Glutamatergic neuron (in vitro differentiated cells): ENCODE results near the gene CAMK2A. TPM values are rescaled to one million over a fixed set of nuclear protein-coding genes. Genes with fewer than 3 reads are reported as not detected.

Experiments used
- DNase-seq: peaks from one replicate; pipeline ENCODE4 v3.0.0; 2022
- H3K27ac Mint-ChIP-seq: one replicate; pipeline ENCODE4 v1.8.0; 2020; ENCODE audit warnings: mild to moderate bottlenecking, mixed read lengths, inconsistent platforms; ENCODE audit not compliant: unreplicated experiment
- H3K27me3 Mint-ChIP-seq: one replicate; pipeline ENCODE4 v1.8.0; 2020; ENCODE audit warnings: mild to moderate bottlenecking, moderate library complexity, mixed read lengths, inconsistent platforms; ENCODE audit not compliant: unreplicated experiment
- H3K36me3 Mint-ChIP-seq: one replicate; pipeline ENCODE4 v1.8.0; 2020; ENCODE audit warnings: mild to moderate bottlenecking, mixed read lengths, inconsistent platforms; ENCODE audit not compliant: unreplicated experiment
- H3K4me1 Mint-ChIP-seq: one replicate; pipeline ENCODE4 v1.8.0; 2020; ENCODE audit warnings: mild to moderate bottlenecking, low read depth, mixed read lengths, inconsistent platforms; ENCODE audit not compliant: unreplicated experiment
- H3K4me3 Mint-ChIP-seq: one replicate; pipeline ENCODE4 v1.8.0; 2020; ENCODE audit warnings: mild to moderate bottlenecking, mixed read lengths, inconsistent platforms; ENCODE audit not compliant: unreplicated experiment
- H3K9me3 Mint-ChIP-seq: one replicate; pipeline ENCODE4 v1.8.0; 2020; ENCODE audit warnings: mild to moderate bottlenecking, moderate library complexity, mixed read lengths, inconsistent platforms; ENCODE audit not compliant: unreplicated experiment
- total RNA-seq: library from RNA; stranded (reverse); fragmentation: NEBNext Ultra II Directional; extraction: Animal tissue kit (Norgen Biotek cat#: 25700); gene quantifications from one replicate; pipeline ENCODE4 v1.2.1, GENCODE V29; 2021; ENCODE audit not compliant: unreplicated experiment
- TF ChIP-seq, protein P1 (sequence below): fragments of 200-600 bp; sonication (generic); IDR thresholded peaks from one replicate; pipeline ENCODE4 v1.5.0; 2021; ENCODE audit not compliant: partially characterized antibody, unreplicated experiment

CAMK2A gene
- total RNA-seq, 1 donor from 2014 or later: 1.1 TPM

DNA sequence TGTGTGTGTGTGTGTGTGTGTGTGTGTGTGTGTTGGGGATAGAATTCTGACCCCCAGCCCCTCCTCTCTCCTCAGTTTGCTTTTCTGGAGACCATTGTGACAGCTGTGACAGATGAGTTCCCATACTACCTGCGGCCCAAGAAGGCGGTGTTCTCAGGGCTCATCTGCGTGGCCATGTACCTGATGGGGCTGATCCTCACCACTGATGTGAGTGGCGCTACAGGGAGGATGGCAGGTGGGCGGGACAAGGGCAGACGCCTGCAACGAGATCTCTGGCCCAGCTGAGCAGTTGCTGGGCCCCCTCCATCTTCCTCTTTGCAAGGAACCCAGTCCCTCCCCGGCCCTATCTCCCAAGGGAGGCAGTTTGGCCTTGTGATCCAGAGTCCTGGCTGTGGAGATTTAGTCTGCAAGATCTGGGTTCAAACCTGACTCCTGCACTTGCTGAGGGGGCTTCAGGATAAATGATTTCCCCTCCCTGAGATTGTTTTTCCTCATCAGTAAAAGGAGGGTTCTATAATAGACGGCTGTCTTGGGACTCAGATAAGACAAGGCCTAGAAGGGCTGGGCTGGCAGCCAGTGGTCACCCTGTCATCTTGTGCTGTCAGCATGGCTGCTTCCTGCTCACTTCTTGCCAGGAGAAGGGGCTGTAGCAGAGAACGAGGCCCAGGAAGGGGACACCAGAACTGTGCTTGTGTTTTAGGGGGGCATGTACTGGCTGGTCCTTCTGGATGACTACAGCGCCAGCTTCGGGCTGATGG lies 85.6 kb downstream of the CAMK2A start:
- no peak overlapping the region for H3K27ac Mint-ChIP-seq
- H3K9me3 Mint-ChIP-seq: peaks cover 5% of the 10 kb centered on the region
- no peak overlapping the region for H3K4me3 Mint-ChIP-seq

DNA sequence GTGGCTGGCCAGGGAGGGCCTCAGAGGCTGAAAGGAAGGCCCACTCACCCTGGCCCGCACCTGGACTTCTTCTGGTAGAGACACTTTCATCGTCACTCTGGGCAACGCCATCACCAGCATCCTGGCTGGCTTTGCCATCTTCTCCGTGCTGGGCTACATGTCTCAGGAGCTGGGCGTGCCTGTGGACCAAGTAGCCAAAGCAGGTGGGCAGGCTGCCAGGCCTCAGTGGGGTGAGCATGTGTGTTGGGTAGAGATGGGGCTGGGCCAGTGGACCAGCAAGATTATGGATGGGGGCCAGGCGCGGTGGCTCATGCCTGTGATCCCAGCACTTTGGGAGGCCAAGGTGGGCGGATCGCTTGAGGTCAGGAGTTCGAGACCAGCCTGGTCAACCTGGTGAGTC lies 87.1 kb downstream of the CAMK2A start:
- no peak overlapping the region for H3K27ac Mint-ChIP-seq

More for the DNA sequence above, 85.6 kb downstream of the CAMK2A start:
- TF ChIP-seq, protein P1, sequence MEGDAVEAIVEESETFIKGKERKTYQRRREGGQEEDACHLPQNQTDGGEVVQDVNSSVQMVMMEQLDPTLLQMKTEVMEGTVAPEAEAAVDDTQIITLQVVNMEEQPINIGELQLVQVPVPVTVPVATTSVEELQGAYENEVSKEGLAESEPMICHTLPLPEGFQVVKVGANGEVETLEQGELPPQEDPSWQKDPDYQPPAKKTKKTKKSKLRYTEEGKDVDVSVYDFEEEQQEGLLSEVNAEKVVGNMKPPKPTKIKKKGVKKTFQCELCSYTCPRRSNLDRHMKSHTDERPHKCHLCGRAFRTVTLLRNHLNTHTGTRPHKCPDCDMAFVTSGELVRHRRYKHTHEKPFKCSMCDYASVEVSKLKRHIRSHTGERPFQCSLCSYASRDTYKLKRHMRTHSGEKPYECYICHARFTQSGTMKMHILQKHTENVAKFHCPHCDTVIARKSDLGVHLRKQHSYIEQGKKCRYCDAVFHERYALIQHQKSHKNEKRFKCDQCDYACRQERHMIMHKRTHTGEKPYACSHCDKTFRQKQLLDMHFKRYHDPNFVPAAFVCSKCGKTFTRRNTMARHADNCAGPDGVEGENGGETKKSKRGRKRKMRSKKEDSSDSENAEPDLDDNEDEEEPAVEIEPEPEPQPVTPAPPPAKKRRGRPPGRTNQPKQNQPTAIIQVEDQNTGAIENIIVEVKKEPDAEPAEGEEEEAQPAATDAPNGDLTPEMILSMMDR: no peak
- no peaks in the 10 kb centered on the region for H3K36me3 Mint-ChIP-seq
- H3K27me3 Mint-ChIP-seq: peaks cover 7% of the 10 kb centered on the region
- DNase-seq: no peak
- no peaks in the 10 kb centered on the region for H3K4me1 Mint-ChIP-seq

DNA sequence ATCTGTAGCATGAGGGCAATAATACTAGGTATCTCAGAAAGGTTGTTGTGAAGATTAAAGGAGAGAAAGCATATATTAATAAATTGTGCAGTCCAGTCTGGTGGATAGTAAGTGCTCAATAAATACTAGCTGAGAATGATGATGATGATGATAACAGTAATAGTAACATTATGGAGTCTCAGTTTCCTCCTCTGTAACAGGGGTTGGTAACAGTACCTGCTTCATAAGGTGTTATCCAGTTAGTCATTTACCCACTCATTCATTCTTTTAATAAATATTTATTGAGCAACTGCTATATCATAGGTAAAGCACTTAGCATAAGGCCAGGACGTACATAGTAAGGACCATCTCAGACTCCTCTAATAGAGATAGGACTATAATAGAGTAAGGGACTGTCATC lies 92.1 kb downstream of the CAMK2A start:
- TF ChIP-seq, protein P1: no peak
- Mint-ChIP-seq H3K4me1 (peaks cover 3% of the 10 kb centered on the region), H3K4me3 (no peak overlapping the region), H3K36me3 (peaks cover 9% of the 10 kb centered on the region), H3K27ac (no peak overlapping the region), H3K27me3 (peaks cover 10% of the 10 kb centered on the region), H3K9me3 (peaks cover 7% of the 10 kb centered on the region)
- no peak for DNase-seq

More for the DNA sequence above, 87.1 kb downstream of the CAMK2A start:
- peaks cover 3% of the 10 kb centered on the region for H3K9me3 Mint-ChIP-seq
- H3K36me3 Mint-ChIP-seq: no peaks in the 10 kb centered on the region
- no peak overlapping the region for H3K4me3 Mint-ChIP-seq
- no peaks in the 10 kb centered on the region for H3K4me1 Mint-ChIP-seq
- TF ChIP-seq, protein P1: no peak
- peaks cover 4% of the 10 kb centered on the region for H3K27me3 Mint-ChIP-seq
- DNase-seq: no peak

DNA sequence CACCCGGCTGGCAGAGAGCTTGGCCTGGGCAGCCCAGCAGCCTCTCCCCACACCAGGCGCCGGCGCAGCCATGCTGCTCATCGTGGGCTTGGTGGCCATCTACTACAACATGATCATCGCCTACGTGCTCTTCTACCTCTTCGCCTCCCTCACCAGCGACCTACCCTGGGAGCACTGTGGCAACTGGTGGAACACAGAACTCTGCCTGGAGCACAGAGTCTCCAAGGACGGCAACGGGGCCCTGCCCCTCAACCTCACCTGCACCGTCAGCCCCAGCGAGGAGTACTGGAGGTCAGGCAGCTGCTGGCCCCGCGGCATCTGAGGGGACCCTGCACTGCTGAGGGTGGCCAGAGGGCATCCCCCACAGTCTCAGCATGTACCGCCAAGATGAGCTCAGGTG lies 92.6 kb downstream of the CAMK2A start:
- Mint-ChIP-seq H3K27me3 (peaks cover 12% of the 10 kb centered on the region), H3K9me3 (peaks cover 7% of the 10 kb centered on the region), H3K4me3 (no peak overlapping the region), H3K36me3 (peaks cover 9% of the 10 kb centered on the region), H3K27ac (no peak overlapping the region), H3K4me1 (peaks cover 3% of the 10 kb centered on the region)
- TF ChIP-seq, protein P1: no peak
- no peak for DNase-seq

DNA sequence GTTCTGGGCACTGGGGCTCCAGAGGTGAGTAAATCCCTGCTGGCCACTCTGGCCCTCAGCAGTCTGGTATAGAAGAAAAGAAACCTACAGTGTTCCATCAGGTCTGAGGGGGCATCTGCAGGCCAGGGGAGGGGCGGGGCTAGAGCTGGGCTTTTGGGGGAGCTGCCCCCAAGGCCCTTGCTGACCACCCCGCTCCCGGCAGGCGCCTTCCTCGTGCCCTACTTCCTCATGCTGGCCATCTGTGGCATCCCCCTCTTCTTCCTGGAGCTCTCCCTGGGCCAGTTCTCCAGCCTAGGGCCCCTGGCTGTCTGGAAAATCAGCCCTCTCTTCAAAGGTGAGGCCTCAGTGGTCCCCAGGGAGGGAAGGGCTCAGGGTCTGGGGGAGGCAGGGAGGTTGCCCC lies 93.1 kb downstream of the CAMK2A start:
- H3K9me3 Mint-ChIP-seq: peaks cover 7% of the 10 kb centered on the region
- peaks cover 17% of the 10 kb centered on the region for H3K27me3 Mint-ChIP-seq
- peaks cover 3% of the 10 kb centered on the region for H3K4me1 Mint-ChIP-seq
- TF ChIP-seq, protein P1: no peak
- no peak overlapping the region for H3K4me3 Mint-ChIP-seq
- no peak overlapping the region for H3K27ac Mint-ChIP-seq
- no peak for DNase-seq
- H3K36me3 Mint-ChIP-seq: peaks cover 9% of the 10 kb centered on the region
